Cardiac fibroblast (primary cell): Measurements from ENCODE around the gene PPP2R5A.
A peak's percentile ranks its signal among the peaks of the same experiment; 100 is the strongest.

Source experiments
- DNase-seq, 2 donors: peaks; one replicate each; pipeline versions ENCODE4 v3.0.0 to v3.0.0-alpha.2; 2010; ENCODE audit warnings: low read depth in 2 of 2
- H3K4me3 ChIP-seq, 2 donors: replicated peaks in 1 of 2; 1 replicate in 1 of 2; 2 replicates in 1 of 2; pipeline ENCODE4 v1.5.1; 2011; ENCODE audit warnings: low read depth in 2 of 2, low read length in 2 of 2, mild to moderate bottlenecking in 2 of 2, moderate library complexity in 1 of 2
- TF ChIP-seq, protein P1 (sequence below): IDR thresholded peaks from one replicate; pipeline ENCODE4 v1.5.1; 2011; ENCODE audit warnings: low read depth, mild to moderate bottlenecking, low read length, inconsistent platforms

PPP2R5A gene

DNA sequence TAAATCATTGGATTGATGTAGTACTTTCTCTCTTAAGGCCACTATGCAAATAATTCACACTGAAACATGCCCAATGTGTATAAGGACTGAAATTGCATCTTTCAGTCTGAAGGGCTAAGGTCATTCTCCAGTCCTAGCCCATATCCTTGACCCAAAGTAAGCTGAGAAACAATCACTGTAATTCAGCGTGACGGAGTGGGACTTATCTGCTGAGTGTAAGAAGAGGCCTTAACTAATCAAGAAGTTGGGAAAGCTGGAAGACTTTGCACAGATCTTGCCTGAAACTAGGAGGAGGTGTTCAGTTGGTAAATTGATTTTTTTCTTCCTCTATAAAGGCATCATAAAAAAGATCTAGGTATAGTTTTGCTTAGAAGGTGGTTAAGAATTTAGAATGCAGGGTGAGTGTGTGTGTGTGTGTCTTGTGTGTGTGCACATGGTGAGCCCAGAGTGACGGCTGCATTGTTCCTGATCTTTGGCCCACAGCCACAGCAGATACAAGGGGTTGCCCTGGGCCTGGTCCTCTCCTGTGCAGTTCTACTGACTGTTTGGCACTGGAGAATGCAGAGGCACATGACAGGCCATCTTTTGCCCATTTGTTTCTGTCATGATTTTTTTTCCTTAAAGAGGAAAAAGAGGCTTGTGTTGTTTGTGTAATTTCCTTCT lies 13.3 kb upstream of the PPP2R5A start:
- no peak for DNase-seq
- TF ChIP-seq, protein P1, sequence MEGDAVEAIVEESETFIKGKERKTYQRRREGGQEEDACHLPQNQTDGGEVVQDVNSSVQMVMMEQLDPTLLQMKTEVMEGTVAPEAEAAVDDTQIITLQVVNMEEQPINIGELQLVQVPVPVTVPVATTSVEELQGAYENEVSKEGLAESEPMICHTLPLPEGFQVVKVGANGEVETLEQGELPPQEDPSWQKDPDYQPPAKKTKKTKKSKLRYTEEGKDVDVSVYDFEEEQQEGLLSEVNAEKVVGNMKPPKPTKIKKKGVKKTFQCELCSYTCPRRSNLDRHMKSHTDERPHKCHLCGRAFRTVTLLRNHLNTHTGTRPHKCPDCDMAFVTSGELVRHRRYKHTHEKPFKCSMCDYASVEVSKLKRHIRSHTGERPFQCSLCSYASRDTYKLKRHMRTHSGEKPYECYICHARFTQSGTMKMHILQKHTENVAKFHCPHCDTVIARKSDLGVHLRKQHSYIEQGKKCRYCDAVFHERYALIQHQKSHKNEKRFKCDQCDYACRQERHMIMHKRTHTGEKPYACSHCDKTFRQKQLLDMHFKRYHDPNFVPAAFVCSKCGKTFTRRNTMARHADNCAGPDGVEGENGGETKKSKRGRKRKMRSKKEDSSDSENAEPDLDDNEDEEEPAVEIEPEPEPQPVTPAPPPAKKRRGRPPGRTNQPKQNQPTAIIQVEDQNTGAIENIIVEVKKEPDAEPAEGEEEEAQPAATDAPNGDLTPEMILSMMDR = no peak
- no peak overlapping the region for H3K4me3 ChIP-seq

DNA sequence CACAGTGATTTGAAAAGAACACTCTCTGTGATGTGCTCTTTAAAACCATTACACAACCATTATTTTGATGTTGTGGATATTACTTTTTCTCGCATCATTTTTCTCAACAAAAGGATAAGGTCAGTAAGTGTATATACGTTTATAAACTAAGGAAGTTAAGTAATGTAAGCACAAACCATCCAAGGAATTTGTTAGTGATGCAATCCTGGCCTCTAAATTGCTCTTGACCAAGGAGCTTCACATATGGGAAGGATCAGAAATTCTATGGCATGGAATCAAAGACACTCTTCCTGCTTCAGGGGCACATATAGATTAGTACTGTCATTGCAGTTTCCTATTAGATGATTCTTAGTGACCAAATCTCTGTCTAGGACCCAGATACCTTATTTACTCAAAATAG lies 3.6 kb upstream of the PPP2R5A start:
- TF ChIP-seq, protein P1 = no peak
- peak; percentile 41 to 73 for DNase-seq
- no peak overlapping the region for H3K4me3 ChIP-seq

DNA sequence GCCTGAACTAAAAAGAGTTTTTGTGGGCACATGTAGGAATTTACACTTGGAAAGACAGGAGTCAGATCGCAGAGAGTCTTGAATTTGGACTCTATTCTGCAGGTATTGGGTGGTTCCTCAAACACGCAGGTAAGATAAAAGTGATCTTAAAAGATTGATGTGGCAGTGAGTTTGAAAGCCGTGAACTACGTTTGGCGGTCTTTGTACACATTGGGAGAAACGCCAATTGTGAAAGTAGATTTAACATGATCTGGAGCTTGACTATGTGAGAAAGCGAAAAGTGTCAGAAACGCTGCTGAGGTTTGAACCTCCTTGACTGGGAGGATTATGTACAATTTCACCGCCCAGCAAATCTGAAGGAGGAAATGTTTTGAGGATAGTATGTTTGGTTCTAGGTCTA lies 1.5 kb upstream of the PPP2R5A start:
- TF ChIP-seq, protein P1 = no peak
- H3K4me3 ChIP-seq = no peak overlapping the region
- no peak for DNase-seq

DNA sequence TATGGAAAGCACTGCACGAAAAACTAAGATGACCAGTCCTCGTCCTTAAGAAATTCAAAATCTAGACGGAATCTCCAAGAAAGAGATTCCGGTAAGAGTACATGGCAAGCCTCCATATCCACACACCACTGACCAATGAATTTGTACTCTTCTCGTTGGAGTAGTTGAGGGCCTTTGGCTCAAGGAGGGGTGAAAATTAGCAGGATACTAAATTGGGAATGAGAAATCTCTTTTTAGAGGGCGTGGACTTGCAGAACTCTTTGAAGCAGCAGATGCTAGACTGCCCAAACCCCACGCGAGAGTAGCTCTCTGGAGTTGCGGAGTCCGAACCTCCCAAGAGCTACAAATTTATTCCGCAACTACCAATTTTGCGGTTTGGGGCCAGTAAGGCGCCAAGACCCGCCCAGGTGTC lies 872 bp upstream of the PPP2R5A start:
- TF ChIP-seq, protein P1 = no peak
- DNase-seq = peak in 1 of 2 donors; percentile 38
- peak overlapping the region; percentile 80 to 84 for H3K4me3 ChIP-seq

DNA sequence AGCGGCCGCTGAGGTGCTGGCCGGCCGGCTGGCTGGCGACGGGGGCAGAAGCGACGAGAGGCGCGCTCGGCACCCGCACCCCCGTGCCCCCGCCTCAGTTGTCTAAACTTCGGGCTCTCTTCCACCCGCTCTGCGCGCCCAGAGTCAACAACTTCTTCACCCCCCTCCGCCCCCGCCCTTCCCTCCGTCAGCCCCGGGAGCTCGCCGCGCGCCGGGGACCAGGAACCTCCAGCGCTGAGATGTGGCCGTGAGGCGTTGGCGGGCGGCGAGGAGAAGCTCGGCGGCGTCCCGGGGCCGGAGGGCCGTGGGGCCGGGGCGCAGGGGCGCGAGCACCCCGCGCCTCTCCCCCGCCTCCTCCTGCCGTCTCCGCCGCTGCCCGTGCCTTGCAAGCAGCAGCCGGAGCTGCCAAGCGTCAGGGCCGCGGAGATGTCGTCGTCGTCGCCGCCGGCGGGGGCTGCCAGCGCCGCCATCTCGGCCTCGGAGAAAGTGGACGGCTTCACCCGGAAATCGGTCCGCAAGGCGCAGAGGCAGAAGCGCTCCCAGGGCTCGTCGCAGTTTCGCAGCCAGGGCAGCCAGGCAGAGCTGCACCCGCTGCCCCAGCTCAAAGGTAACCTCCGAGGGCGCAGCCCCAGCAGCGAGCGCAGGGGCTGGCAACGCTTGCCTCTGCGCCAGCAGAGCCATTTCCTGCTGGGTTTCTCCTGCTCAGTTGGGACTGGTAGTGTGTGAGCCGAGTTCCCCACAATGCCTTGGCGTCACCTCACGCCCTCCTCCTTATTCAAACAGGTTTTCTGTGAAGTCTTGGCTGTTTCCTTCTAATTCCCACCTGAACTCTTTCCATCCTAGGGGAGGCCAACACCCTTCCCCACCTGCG lies 710 bp downstream of the PPP2R5A start:
- DNase-seq = peak; percentile 48 to 58
- H3K4me3 ChIP-seq = peak overlapping the region; percentile 87 to 88
- TF ChIP-seq, protein P1 = no peak

DNA sequence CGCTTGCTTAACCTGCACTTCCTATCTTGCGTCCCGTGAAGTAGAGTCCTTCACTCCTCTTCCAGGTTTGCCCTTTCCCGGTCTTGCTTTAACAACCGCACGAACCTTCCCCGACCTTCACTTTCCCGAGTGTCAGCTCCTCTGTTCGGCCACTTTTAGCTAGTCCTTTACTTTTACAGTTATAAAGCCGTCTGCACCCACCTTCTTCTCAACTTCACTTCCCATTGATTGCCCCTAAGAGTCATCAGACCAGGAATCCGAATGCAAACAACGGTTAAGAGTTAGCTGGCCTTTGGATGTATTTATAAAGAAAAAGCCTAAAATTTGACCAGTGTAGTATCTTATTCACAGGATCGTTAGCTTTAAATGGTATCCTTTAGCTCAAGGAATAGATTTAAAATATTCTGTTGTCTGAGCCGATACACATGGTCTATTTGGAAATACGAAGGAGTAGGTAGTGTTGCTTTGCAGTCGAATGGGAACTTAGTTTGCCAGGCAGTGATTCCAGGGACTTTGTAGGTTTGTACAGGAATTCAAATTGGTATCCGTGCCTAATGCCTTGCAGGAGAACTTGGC lies 1.4 kb downstream of the PPP2R5A start:
- peak; percentile 17 to 19 for DNase-seq
- H3K4me3 ChIP-seq = peak overlapping the region; percentile 87 to 88
- TF ChIP-seq, protein P1 = no peak
